Stimulated activated CD8-positive, alpha-beta memory T cell treated with anti-CD3 and anti-CD28 coated beads, Interleukin-7, amount 100 ng/mL, for 1 hour (primary cell): ENCODE measurements around the gene GSDMA.
A peak's percentile ranks its signal among the peaks of the same experiment; 100 is the strongest.

Experiments used
- DNase-seq, 2 donors: peaks; one replicate each; pipeline ENCODE4 v3.0.0-alpha.2; 2020; ENCODE audit warnings: low read depth in 2 of 2

GSDMA gene

DNA sequence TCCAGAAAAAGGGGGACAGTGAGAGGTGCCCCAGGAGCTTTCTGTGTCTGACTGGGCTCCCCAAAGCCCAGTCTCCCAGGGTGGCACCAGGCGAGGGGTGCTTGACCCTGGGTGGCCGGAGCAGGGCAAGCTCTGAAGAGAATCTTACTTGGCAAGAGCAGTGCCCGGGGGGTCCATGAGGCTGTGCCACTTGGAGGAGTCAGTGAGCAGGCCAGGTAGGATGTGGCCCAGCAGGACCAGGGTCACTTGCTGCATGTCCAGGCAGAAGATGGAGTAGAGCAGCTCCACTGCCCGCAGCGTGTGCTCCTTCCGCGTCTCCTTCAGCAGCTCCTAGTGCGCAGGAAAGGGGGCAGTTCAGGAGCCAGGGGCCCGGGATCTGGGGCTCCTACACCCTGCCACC lies 59.7 kb downstream of the GSDMA start:
- DNase-seq, result no peak

DNA sequence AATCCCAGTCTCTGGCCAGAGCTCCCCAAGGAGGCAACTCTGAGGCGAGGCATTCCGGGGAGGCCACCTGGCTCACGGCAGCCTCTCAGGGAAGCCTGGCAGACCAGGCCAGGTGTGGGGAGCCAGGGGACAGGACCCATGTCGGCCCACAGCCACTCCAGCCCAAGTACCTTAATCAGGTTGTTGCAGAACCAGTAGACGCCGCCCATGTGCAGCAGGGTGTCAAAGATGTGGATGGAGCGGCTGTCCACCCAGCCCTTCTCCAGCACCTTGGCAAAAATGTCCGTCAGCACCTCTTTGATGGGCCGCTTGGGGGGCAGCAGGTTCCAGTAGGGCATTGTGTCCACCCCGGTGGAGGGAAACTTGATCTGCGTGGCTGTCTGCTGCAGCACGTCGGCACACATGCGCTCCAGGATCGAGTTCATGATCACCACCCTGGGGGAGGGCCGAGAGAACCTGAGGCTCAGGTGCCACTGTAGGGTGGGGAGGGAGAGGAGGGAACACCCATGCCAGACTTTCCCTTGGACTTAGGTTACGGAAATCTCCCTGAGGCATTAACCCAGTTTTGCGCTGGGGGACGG lies 60.2 kb downstream of the GSDMA start:
- no peak for DNase-seq

DNA sequence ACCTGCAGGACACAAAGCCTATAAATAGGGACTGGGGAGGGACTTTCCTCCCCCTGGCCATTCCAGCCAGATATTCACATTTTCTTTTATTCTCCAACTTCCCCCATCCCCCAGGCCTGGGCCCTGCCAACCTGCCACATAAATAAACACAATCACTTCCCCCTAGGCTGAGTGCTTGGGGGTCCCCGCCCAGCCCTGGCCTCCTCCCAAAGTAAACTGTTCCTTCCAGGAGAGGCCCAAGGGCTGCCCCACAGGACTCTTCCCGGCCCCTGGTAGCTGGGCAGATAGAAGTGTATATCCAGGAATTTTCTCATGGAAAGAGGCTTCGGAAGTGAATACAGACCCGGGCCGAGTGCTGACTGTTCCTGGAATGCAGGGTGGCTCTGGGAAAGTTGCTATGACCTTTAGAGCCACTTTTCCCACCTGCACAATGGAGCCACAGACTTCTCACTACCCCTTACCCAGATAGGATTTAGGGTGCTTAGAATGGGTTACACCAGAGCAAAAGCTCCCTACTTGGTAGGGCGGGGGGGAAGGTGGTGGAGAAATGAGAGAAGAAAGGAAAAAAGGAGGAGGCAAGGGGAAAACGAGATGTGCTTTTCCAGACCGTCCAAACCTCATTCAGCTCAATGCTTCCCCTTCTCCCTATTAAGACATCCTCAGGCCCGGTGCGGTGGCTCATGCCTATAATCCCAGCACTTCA lies 60.9 kb downstream of the GSDMA start:
- no peak for DNase-seq

DNA sequence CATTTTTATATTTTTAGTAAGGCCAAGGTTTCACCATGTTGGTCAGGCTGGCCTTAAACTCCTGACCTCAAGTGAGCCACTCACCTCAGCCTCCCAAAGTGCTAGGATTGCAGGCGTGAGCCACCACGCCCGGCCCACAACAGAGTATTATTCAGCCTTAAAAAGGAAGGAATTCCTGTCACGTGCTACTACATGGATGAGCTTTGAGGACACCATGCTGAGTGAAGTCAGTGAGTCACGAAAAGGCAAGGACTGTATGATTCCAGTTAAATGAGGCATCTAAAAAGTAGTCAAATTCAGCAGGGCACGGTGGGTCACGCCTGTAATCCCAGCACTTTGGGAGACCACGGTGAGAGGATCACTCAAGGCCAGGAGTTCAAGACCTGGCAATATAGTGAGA lies 62.1 kb downstream of the GSDMA start:
- DNase-seq, result no peak

DNA sequence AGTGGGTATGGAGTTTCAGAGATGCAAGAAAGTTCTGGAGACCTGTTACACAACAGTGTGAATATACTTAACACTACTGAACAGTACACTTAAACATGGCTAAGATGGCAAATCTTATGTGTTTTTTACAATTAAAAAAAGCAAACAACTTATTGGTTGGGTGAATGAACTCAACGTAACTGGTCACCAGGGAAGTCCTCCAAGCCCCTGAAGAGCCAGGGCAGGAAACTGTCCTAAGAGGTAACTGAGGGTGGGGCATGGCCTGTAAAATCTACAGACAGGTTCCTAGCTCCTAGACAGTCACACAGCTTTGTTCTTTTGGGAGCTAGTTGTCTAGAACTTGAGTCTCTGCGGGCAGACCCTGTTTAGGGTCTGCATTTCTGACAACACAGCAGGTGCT lies 62.8 kb downstream of the GSDMA start:
- no peak for DNase-seq

DNA sequence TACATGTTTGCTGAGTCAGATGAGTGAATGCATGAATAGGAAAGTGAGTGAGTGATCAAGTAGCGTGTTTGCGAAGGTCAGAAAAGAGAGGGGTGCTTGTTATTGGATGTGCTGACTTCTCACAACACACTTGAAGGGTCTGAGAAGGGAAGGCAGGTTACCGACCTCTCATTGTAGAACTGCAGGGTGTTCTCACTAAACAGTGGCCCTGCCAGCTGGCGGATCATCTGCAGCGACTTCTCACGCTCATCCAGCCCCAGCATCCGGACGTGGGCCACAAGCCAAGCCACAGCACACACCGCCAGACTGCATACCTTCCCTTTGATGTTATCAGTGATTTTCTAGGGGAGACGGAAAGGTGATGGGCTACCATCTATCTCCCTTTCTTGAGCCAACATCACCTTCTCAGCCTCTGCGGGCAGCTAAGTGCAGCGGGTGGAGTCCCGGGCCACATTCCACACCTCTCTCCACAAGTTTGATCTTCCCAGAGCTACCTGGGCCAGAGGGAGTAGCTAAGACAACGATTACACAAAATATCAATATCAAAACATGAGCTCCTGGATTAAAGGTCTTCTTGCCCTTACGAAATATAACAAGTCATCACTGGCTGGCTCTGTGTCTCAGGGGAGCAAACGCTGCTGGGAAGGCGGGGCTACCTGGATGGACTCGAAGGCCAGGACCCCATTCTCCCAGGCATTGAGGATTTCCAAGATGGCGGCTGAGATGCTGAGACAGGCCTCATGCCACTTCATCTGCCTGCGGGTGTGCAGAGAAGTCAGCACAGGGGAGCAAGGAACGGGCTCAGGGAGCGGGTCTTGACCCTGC lies 63.4 kb downstream of the GSDMA start:
- DNase-seq, result no peak

DNA sequence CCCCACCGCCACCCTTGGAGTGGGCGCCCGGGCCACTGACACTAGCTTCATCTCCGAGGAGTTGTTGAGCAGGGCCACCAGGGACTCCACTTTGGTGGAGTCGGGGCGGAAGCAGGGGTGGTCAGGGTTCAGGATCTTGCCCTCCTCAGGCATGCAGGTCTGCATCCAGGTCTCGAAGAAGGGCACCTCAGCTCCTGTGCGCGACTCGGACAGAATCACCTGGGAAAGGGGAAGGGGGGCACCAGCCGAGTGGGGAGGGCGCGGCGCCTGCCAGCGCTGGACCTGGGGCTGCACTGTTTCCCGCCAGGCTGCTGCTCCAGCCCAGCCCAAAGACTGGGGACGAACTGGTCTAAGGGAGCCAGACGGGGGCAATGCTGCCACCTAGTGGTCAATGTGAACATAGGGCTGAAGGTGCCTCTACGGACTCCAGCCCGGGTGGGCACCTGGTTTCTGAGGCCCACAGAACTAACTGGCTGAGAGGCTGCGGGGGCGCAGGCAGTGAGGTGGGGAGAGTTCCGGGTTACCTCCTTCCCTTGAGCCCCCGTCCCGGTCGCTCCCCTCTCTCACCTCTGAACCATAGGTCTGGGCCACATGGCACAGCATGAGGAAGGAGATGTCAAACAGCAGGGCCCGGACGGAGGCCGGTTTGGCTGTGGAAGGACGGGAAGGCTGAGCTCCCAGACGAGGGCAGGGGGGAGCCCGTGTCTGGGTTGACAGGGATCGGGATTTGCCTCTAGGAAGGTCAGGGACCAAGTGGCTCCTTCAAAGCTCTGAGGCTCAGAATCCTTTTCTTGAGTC lies 64.2 kb downstream of the GSDMA start:
- DNase-seq, result peak; percentile 44 to 61
